Measurements from ENCODE around the gene ZNF497.

ZNF497 gene

DNA sequence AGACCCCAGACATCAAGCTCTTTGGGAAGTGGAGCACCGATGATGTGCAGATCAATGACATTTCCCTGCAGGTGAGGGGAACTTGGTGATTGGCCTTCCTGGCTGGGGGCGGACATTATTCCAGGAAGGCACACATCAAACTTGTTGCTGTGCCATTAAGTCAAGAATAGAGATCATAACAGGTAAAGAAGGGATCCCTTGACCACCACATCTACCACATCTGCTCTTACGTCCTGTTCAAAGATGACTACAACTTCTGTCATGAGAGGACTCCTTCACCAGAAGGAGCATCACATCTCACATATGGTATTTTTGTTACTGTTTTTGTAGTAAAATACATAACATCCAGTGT, 25.6 kb upstream of the ZNF497 start:
- Histone ChIP-seq H3K27ac (ENCODE audit: low read length) (no peak overlapping the region), H3K36me3 (ENCODE audit: insufficient read depth, low read depth, low read length) (peaks cover 55% of the 10 kb centered on the region), H3K9me3 (ENCODE audit: insufficient read depth, low read depth, low read length) (no peaks in the 10 kb centered on the region)

DNA sequence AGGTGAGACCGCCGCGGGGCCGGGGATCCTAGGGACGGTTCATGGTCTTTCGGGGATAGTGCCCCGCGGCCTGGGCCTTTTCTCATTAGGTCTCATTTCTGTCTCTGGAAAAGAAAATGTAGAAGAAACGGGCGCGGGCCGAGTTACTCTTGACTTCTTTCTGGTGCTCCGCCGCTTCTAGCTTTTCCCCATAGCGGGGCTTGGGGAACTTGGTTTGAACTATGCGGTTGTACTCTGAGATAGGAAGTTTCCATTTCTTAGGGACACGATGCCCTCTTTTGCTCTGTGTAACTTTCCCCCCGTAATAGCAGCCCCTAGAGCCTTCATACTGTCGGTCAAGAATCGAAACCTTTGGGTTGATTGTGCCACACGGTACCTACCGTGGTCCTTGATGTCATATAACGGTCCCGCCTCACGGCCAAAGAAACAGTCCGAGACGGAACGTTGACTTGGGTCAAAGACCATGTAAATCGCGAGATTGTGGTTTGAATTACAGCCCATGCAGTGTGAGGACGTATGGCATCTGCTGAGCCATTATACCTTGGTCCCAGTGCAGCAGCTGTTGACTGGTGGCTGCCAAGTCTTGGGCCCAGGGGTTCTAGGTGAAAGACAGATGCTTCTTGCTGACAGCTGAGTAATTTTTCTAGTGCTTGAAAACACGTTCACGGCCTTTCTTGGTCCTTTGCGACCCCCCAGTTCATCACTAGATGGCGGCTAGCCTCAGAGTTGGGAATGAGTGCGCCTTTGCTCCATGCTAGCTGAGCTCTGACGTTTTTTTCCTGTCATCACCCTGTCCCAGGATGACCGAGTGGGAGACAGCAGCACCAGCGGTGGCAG, 25.0 kb upstream of the ZNF497 start:
- H3K9me3 ChIP-seq (ENCODE audit: insufficient read depth, low read depth, low read length): no peaks in the 10 kb centered on the region
- H3K9ac ChIP-seq (ENCODE audit: low read depth, low read length): peak overlapping the region; percentile 95
- H3K27me3 ChIP-seq (ENCODE audit: insufficient read depth, low read length): no peaks in the 10 kb centered on the region
- peaks cover 6% of the 10 kb centered on the region; the same call in 1 of the 2 replicates for H3K4me1 ChIP-seq (ENCODE audit: insufficient read depth, low read length)
- H3K27ac ChIP-seq (ENCODE audit: low read length): peak overlapping the region; percentile 69
- peak overlapping the region; percentile 100 for H3K4me3 ChIP-seq (ENCODE audit: low read length)
- peaks cover 49% of the 10 kb centered on the region for H3K36me3 ChIP-seq (ENCODE audit: insufficient read depth, low read depth, low read length)

More for the DNA sequence above, 25.6 kb upstream of the ZNF497 start:
- H3K4me3 ChIP-seq (ENCODE audit: low read length): peak overlapping the region; percentile 100
- H3K9ac ChIP-seq (ENCODE audit: low read depth, low read length): peak overlapping the region; percentile 95; the same call in 1 of the 2 replicates
- H3K27me3 ChIP-seq (ENCODE audit: insufficient read depth, low read length): no peaks in the 10 kb centered on the region
- peaks cover 6% of the 10 kb centered on the region; the same call in 1 of the 2 replicates for H3K4me1 ChIP-seq (ENCODE audit: insufficient read depth, low read length)

DNA sequence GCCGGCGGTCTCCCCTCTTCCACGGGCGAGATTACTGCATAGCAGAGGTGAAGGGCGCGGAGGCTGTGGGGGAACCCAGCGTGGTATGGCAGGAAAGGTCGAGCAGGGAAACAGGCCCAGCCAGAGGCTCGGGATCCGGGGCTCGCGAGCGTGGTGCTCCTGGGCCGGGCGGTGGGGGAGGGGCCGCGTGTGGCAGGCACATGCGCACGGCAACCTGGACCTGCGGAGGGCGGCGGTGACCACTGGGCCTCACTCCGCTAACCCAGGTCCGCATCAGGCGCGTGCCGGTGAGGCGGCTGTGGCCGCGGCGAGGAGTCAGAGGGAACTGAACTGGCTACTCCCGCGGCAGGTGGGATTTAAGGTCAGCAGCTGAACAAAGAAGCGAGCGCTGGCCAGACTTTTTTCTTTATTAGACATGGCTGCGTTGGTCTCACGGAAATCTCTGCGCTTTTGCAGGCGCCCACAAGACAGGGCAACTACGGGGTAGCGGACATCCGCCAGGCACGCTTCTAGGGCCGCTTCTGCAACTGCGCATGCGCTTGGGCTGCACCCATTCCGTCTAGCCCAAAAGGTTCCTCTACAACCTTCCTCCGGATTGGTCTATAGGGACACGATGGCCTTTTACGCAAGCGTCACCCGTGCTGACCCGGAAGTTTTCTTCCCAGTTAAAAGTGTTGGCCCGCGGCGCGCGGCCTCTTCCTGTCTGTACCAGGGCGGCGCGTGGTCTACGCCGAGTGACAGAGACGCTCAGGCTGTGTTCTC, 24.2 kb upstream of the ZNF497 start, which contains the start of gene RPS5:
Gene RPS5, plus strand, starts transcription at position 694 of the 762 bp plus-strand sequence. CDS start 869 bp downstream, outside the sequence.
- Histone ChIP-seq H3K27ac (ENCODE audit: low read length) (peak within 1 kb of the TSS; percentile 84), H3K36me3 (ENCODE audit: insufficient read depth, low read depth, low read length) (peaks cover 41% of the 10 kb centered on the region), H3K9ac (ENCODE audit: low read depth, low read length) (peak within 1 kb of the TSS; percentile 95), H3K4me3 (ENCODE audit: low read length) (peak within 1 kb of the TSS; percentile 100), H3K27me3 (ENCODE audit: insufficient read depth, low read length) (no peaks in the 10 kb centered on the region), H3K9me3 (ENCODE audit: insufficient read depth, low read depth, low read length) (no peaks in the 10 kb centered on the region), H3K4me1 (ENCODE audit: insufficient read depth, low read length) (peaks cover 6% of the 10 kb centered on the region; the same call in 1 of the 2 replicates)

DNA sequence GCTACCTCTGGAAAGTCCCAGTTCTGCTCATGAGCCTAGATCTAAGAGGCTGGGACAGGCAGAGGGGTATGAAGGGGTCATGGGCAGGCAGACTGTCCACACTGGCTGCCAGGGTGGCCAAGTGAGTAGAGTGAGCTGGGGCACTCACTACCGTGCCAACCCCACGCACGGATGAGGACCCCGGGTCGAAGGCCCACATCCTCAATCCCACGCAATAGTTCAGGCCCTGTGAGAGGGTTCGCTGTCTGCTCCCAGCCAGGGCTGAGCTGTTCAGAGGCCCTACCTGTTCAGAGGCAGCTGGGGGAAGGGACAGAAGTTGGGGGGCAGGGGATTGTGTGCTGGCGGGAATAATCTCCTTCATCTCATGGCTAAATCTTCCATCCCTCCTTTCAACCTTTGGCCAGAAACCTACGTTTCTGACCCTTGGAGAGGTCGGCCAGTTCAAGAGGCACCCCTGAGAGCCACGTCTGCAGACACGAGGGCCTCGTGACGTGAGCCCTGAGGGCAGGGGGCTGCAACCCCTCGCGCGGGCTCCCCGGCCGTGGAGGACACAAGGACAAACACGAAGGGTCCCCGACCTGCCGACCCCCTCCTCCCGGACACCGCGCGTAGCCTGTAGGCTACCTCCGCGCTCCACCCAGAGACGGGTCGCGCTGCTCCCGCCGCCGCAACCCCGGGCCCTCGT, 23.5 kb upstream of the ZNF497 start:
- Histone ChIP-seq H3K27ac (ENCODE audit: low read length) (peak overlapping the region; percentile 84), H3K4me3 (ENCODE audit: low read length) (peak overlapping the region; percentile 100), H3K4me1 (ENCODE audit: insufficient read depth, low read length) (peaks cover 6% of the 10 kb centered on the region; the same call in 1 of the 2 replicates), H3K9me3 (ENCODE audit: insufficient read depth, low read depth, low read length) (no peaks in the 10 kb centered on the region), H3K27me3 (ENCODE audit: insufficient read depth, low read length) (no peaks in the 10 kb centered on the region), H3K36me3 (ENCODE audit: insufficient read depth, low read depth, low read length) (peaks cover 34% of the 10 kb centered on the region), H3K9ac (ENCODE audit: low read depth, low read length) (peak overlapping the region; percentile 95)

DNA sequence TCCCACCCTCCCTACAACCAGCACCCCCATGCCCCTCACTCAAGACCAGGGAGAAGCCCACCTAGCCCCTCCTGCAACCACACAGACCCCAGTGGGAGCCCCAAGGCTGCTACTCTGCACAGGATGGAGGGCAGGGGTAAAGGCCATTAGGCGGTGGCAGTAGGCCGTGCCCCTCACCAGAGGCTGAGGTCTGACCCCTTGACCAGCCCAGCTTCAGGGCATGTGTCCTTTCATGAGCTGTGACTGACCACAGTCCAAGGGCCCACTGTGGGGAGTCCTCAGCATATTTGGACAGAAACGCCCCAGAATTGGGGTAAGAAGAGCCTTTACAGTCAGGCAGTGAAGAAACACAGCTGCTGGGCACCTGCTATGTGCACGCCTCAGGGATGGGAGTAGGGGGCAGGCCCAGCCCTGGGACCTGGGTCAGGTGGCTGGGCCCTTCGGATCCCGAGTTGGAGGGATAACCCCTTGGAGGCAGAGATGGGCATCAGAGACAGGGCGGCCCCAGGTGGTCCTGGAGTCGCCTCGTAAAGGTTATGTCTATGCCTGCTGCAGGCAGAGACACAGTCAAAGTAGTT, 22.9 kb upstream of the ZNF497 start:
- H3K36me3 ChIP-seq (ENCODE audit: insufficient read depth, low read depth, low read length): peaks cover 28% of the 10 kb centered on the region
- no peak overlapping the region for H3K27ac ChIP-seq (ENCODE audit: low read length)
- no peaks in the 10 kb centered on the region for H3K9me3 ChIP-seq (ENCODE audit: insufficient read depth, low read depth, low read length)
- H3K4me1 ChIP-seq (ENCODE audit: insufficient read depth, low read length): peaks cover 6% of the 10 kb centered on the region; the same call in 1 of the 2 replicates
- peak overlapping the region; percentile 95; the same call in 1 of the 2 replicates for H3K9ac ChIP-seq (ENCODE audit: low read depth, low read length)
- no peaks in the 10 kb centered on the region for H3K27me3 ChIP-seq (ENCODE audit: insufficient read depth, low read length)
- H3K4me3 ChIP-seq (ENCODE audit: low read length): peak overlapping the region; percentile 100

DNA sequence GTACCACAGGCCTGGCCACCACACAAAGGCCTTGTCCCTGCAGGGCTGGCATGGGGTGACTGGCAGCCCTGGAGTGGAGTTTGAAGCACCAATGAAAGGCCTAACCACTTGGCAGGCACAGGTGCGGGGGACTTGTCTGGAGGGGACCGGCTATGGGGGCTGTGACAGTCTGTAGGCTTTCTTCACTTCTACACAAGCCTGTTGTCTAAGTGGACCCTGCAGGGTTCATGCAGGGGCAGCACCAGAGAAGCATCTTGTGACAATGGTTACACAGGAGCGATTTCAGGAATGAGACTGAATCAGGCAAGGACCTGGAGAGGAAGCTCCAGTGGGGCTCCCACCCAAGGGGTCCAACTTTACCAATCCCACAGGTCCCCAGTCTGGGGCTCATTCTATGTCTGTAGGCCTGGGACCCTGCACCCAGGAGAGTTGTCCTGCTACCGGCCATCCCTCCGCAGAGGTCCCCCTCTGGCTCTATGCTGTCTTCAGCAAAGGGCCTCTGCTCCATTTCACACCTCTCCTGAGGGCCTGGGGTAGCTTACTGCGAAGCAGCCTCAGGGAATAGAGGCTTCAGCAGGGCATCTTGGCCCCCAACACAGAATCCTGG, 20.5 kb upstream of the ZNF497 start:
- H3K4me1 ChIP-seq (ENCODE audit: insufficient read depth, low read length): peaks cover 6% of the 10 kb centered on the region; the same call in 1 of the 2 replicates
- H3K27ac ChIP-seq (ENCODE audit: low read length): no peak overlapping the region

DNA sequence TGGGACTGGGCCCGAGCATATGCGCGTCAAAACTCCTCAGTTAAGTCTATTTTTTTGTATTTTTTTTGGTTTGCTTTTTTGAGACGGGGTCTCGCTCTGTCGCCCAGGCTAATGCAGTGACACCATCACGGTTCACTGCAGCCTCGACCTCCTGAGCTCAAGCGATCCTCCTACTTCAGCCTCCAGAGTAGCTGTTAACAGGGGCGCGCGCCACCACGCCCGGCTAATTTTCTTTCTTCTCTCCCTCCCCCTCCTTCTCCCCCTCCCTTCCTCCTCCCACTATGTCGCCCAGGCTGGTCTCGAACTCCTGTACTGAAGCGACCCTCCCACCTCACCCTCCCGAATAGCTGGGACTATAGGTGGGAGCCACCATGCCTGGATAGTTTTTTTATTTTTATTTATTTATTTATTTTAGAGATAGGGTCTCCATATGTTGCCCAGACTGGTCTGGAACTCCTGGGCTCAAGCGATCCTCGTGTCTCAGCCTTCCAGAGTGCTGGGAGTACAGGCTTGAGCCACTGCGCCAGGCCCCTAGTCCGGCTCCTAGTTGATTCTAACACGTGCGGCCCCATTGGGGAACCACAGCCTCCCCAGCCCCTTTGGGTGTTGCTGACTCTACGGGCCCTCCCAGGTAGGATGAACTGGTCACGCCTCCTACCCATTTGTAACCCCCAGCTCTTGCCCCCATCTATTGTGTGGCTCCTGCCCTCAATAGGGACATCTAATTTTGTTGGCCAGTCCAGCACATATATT, 19.1 kb upstream of the ZNF497 start:
- H3K9ac ChIP-seq (ENCODE audit: low read depth, low read length): peak overlapping the region; percentile 48; the same call in 1 of the 2 replicates
- no peaks in the 10 kb centered on the region for H3K9me3 ChIP-seq (ENCODE audit: insufficient read depth, low read depth, low read length)
- no peaks in the 10 kb centered on the region for H3K36me3 ChIP-seq (ENCODE audit: insufficient read depth, low read depth, low read length)
- H3K4me1 ChIP-seq (ENCODE audit: insufficient read depth, low read length): peaks cover 6% of the 10 kb centered on the region; the same call in 1 of the 2 replicates
- peak overlapping the region; percentile 84 for H3K4me3 ChIP-seq (ENCODE audit: low read length)
- no peak overlapping the region for H3K27ac ChIP-seq (ENCODE audit: low read length)
- H3K27me3 ChIP-seq (ENCODE audit: insufficient read depth, low read length): no peaks in the 10 kb centered on the region

More for the DNA sequence above, 20.5 kb upstream of the ZNF497 start:
- H3K36me3 ChIP-seq (ENCODE audit: insufficient read depth, low read depth, low read length): peaks cover 7% of the 10 kb centered on the region
- H3K27me3 ChIP-seq (ENCODE audit: insufficient read depth, low read length): no peaks in the 10 kb centered on the region
- no peak overlapping the region for H3K4me3 ChIP-seq (ENCODE audit: low read length)
- H3K9ac ChIP-seq (ENCODE audit: low read depth, low read length): no peak overlapping the region
- H3K9me3 ChIP-seq (ENCODE audit: insufficient read depth, low read depth, low read length): no peaks in the 10 kb centered on the region

DNA sequence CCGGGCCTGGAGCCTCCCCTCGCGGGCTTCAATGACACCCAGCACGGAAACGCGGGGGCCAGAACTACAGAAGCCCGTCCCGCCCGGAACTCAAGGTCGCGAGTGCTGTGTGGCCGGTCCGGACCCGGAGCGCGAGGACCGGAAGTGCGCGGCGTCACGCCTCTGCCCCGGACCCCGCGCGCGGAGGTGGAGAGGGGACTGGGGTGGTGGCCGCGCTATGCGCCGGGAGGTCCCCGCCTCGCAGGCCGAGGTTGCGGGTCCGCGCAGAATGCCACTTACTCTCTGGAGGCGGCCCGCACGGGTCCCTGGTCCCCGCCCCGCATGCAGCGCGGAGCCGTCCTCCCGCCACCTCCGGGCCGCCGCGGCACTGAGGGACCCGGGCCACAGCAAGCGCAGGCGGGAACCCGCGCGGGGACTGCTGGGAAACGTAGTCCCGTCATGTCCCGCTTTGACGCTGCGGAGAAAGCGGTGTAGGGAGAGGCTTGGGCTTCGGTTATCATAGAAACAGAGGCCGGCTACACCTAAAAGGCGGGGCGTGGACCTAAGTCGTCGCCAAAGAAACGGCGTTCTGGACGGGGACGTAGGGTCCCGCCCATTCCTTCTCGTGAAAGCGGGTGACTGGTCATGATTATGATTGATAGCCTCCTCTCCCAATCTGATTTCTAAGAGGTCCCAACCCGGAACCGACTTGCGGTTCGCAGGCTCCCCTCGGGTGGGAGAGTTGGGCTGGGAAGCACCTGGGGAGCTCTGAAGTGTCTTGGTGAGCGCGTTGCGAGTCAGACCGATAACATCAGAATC, 18.3 kb upstream of the ZNF497 start, which contains the start of gene ZNF837:
Gene ZNF837, minus strand, starts transcription at position 369 of the 798 bp plus-strand sequence. CDS start 11,698 bp downstream, outside the sequence.
- peaks cover 4% of the 10 kb centered on the region; the same call in 1 of the 2 replicates for H3K4me1 ChIP-seq (ENCODE audit: insufficient read depth, low read length)
- H3K27me3 ChIP-seq (ENCODE audit: insufficient read depth, low read length): no peaks in the 10 kb centered on the region
- H3K9ac ChIP-seq (ENCODE audit: low read depth, low read length): peak within 1 kb of the TSS; percentile 80
- H3K36me3 ChIP-seq (ENCODE audit: insufficient read depth, low read depth, low read length): no peaks in the 10 kb centered on the region
- H3K9me3 ChIP-seq (ENCODE audit: insufficient read depth, low read depth, low read length): no peaks in the 10 kb centered on the region
- H3K27ac ChIP-seq (ENCODE audit: low read length): peak within 1 kb of the TSS; percentile 42
- peak within 1 kb of the TSS; percentile 84 for H3K4me3 ChIP-seq (ENCODE audit: low read length)

DNA sequence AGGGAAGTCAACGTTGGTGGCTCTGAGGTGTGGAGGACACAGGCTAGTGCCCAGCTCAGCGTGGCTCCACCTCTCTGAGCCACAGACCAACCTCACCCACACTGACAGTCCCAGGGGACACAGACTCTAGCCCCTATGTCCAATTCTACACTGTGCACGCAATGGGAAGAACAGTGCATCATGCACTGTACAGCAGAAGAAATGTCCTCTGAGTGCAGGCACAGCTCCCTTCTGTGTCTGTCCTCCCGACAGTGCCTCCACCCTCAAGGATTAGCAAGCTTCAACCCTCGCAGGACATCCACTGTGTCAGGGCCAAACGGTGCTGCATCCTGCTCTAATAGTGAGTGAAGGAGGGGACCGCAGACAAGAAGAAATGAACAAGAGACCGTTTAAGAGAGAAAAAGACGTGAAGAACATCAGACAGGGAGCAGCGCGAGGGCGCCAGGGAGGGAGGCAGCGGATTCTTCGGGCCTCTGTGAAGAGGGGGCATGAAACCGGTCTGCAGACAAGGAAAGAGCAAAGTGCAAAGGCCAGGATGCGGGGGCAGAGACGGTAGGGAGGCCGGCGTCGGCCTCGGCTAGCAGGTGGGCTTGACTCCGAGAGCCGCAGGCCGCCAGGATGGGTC, 17.6 kb upstream of the ZNF497 start:
- Histone ChIP-seq H3K27ac (ENCODE audit: low read length) (peak overlapping the region; percentile 42), H3K27me3 (ENCODE audit: insufficient read depth, low read length) (no peaks in the 10 kb centered on the region), H3K4me3 (ENCODE audit: low read length) (peak overlapping the region; percentile 84), H3K9me3 (ENCODE audit: insufficient read depth, low read depth, low read length) (no peaks in the 10 kb centered on the region), H3K36me3 (ENCODE audit: insufficient read depth, low read depth, low read length) (no peaks in the 10 kb centered on the region), H3K9ac (ENCODE audit: low read depth, low read length) (peak overlapping the region; percentile 80), H3K4me1 (ENCODE audit: insufficient read depth, low read length) (no peaks in the 10 kb centered on the region)
